GM18951 (cell line): ENCODE measurements around the gene GPR33.
A peak's percentile ranks its signal among the peaks of the same experiment; 100 is the strongest.
"Not testable (repeated sequence)": the region's sequence is repeated elsewhere in the genome, so short reads cannot be mapped to it uniquely, and the experiment has no call there.

Experiments
- POLR2A ChIP-seq: IDR thresholded peaks from 4 replicates; pipeline ENCODE4 v1.6.1; 2011; ENCODE audit warnings: mild to moderate bottlenecking; ENCODE audit not compliant: insufficient read length, insufficient read depth; ENCODE audit errors: extremely low read depth
- in situ Hi-C: fragments of 300-500 bp; cut with MboI; formaldehyde crosslinking; loops from one replicate; pipeline ENCODE4 v1.12.0; 2022; ENCODE audit warnings: low sequenced_read_pairs, mixed read lengths, inconsistent platforms; ENCODE audit not compliant: unreplicated experiment

Gene GPR33

DNA sequence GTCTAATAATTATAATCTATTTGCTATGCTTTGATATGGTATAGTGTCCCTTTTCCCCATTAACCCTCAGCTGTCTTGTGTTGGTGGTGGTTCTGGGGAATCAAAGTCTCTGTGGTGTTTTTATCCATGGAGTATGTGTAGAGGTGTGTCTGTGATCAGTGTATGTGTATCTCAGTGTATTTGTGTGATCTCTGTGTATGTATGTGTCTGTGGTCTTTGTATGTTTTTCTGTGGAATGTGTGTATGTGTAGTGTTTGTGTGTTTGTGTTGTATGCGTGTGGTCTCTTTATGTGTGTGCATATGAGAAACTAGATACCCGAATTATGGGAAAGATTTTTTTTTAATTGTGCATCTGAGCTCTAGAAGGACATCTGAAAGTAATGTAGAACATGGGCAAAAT, 1.1 kb downstream of the GPR33 start:
- no peak for TF ChIP-seq POLR2A
- in situ Hi-C loops, result no loop called here

GRCh38 chr14:31484754-31485153, 3.1 kb downstream of the GPR33 start:
- in situ Hi-C loops, result no loop called here
- no peak for TF ChIP-seq POLR2A

DNA sequence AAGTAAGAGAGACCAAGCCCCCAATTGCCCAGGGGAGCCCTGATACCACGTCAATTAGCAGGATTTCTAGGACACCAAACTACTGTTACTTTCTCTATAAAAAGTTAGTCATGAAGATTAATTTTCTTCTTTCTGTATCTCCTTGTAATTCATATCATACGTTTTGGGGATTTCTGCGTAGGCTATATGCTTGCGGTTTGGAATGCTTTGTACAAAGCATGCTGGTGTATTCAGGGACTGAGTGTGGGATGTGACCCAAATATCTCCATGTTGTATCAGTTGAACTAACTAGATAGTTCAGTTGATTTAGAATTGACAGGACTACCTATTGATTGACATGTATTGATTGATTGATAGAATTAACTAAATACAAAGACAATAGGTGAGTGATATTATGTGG, 7.7 kb downstream of the GPR33 start:
- TF ChIP-seq POLR2A, result no peak
- in situ Hi-C loops, result no loop called here

DNA sequence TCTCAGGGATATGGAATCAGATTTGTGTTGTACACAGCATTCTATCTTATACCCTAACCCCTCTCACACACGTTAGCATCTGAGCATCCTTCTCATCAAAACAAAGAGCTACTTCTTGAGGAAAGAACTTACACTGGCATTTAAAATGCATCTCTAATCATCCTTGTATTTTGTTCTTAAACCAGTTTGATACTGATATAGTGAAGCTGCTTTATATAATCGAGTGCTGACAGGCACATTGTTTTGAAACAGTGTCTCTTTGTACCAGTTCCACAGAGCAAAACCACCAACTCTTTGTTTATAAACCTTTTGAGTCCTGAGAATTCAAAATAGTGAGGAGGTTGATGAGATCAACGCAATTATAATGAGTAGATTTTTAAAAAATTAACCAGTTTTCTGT, 8.8 kb downstream of the GPR33 start:
- TF ChIP-seq POLR2A, result no peak
- in situ Hi-C loops, result no loop called here

DNA sequence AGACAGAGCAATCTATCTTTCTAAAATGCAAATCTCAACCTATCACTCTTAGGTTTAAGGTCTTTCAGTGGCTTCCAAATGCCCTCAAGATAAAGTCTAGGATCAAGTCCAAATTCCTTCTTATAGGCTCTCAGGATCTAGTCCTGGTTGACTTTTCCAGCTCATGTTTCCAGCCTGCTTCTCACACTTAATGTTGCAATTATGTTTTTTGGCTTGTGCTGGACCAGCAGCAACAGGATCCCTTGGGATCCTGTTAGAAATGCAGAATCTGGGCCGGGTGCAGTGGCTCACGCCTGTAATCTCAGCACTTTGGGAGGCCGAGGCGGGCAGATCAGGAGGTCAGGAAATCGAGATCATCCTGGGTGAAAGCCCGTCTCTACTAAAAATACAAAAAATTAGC, 10.6 kb downstream of the GPR33 start:
- in situ Hi-C loops, result no loop called here
- TF ChIP-seq POLR2A, result no peak

GRCh38 chr14:31476131-31476866, 11.5 kb downstream of the GPR33 start:
- in situ Hi-C loops, result no loop called here

DNA sequence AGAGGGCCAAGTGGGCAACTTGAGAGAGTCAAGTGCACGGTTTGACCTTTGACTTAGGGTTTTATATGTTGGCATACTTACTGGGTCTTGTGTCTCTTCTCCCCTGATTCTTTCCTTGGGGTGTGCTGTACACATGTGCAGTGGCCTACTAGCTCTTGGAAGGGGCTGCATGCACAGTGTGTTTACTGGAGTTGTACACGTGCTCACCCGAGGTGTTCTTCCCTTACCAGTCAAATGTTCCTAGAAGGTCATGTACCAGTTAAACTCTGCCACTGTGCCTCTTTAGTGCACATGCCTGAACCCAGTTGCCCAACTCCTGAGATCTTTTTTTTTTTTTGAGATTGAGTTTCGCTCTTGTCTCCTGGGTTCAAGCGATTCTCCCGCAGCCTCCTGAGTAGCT, 21.3 kb downstream of the GPR33 start:
- in situ Hi-C loops, result no loop called here
- TF ChIP-seq POLR2A, result no peak

More at GRCh38 chr14:31476131-31476866, 11.5 kb downstream of the GPR33 start:
- TF ChIP-seq POLR2A, result no peak

- in situ Hi-C loops, result no loop called here
- TF ChIP-seq POLR2A, result no peak
These were observed 22.7 kb downstream of the GPR33 start for GRCh38 chr14:31465111-31465510.

GRCh38 chr14:31462450-31462849, 25.4 kb downstream of the GPR33 start:
- in situ Hi-C loops, result not testable (repeated sequence)

DNA sequence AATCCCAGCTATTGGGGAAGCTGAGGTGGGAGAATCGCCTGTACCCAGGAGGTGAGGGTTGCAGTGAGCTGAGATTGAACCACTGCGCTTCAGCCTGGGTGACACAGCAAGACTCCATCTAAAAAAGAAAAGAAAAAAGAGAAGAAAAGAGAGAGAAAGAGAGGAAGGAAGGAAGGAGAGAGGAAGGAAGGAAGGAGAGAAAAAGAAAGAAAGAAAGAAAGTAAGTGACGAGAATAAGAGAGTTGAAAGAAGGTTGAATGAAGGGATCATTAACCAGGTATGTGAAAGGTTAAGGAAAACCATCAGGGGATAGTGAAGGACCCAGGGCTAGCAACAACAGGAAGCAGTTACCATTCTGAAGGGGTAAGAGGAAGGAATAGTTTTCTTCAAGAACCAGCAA, 26.3 kb downstream of the GPR33 start:
- no peak for TF ChIP-seq POLR2A
- in situ Hi-C loops, result no loop called here

GRCh38 chr14:31457665-31458659, 29.9 kb downstream of the GPR33 start:
- no peak for TF ChIP-seq POLR2A
- in situ Hi-C loops, result no loop called here

GRCh38 chr14:31456841-31457664, 30.8 kb downstream of the GPR33 start, which contains the start of gene DTD2:
Gene DTD2 (minus strand): TSS chr14:31457506. CDS start chr14:31457393, 113 bp downstream.
- in situ Hi-C loops, result no loop called here
- TF ChIP-seq POLR2A, result peak; percentile 93
